HG03060 (cell line): ENCODE measurements around the gene MS4A10.

Experiments used
- ATAC-seq: cut with Tn5 transposase; IDR thresholded peaks from one replicate; pipeline ENCODE4 v1.9.1; 2021; ENCODE audit warnings: low read depth, moderate number of reproducible peaks; ENCODE audit not compliant: unreplicated experiment

Gene MS4A10

DNA sequence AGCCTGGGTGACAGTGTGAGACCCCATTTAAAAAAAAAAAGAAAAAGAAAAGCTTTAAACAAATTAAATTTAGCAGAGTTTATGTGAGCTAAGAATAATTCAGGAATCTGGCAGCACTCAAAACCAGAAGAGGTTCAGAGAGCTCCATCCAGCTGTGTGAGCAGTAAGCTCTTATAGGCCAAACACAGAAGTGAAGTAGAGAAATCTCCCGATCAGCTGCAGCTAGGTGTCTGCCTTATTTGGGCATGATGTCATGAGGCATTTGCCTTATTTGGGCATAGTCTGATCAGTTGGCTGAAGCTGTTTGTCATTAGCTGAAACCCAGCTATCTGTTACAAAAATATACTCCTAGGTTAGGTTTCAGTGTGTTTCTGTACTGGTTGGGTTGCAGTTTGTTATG, 20.3 kb upstream of the MS4A10 start:
- no peak for ATAC-seq

DNA sequence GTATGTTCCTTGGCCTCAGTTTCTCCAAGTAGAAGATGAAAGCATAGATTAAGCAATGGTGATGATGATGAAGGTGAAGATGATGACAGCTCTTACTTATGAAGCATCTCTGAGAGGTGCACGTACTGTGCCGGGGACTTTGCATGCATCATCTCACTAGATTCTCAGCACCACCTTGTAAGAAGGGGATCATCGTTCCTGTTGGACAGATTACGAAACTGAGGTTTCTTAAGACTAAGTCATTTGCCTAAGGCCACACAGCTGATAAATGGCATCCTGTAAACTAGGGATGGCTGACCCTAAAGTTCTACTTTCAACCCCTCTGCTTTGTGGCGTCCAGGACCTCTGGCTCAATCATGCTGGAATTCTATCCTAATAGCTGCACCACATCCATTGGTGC, 19.8 kb upstream of the MS4A10 start:
- no peak for ATAC-seq

DNA sequence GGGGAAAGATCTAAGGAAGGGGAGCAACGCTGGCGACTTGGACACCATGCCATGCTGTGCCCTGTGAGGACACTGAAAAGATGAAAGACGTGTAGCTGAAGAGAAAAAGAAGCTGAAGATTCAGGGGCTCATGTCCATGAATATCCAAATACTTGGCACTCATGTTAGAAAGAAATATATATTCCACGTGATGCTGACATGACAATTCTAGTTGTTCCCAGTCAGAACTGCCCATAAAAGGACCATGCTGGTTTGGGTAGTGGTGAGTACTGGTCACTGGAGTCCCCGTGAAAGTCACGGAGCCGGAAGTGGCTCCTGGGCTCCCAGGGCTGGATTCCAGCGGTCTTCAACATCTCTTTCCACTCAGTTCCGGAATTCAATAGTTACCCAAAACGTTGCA, 18.6 kb upstream of the MS4A10 start:
- ATAC-seq = no peak

DNA sequence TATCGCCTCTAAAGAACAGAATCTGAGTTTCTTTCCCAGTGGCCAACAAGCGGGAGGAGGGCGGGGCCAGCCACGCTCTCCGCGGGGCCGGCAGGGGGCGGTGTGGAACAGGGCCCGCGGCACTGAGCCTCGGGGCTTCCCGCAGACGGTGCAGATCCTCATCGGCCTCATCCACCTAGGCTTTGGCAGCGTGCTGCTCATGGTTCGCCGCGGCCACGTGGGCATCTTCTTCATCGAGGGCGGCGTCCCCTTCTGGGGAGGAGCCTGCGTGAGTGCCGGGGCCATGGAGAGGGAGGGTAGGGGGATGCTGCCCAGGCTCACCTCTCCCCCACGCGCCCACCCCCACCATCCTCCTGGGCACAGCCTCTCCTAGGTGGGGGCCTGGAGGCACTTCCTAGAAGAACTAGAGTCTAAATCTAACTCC, 17.7 kb upstream of the MS4A10 start:
- ATAC-seq = no peak

DNA sequence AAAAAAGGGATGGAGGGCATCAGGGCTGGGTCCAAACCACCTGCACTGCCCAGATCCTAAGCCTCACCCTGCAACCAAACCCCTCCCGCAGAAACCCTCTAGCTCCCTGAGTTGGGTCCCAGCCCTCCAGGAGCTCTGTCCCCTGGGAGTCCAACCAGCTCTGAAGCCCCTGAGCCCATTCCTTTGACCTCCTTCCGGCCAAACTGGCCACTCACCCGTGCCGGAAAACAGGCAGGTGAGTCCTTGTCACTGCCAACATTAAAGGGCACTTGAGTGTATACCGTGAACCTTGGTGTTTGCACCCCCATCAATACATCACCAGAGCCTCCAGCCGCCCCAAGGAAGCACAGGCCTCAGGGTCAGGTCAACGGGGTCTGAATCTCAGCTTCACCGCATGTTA, 16.9 kb upstream of the MS4A10 start:
- ATAC-seq = no peak

DNA sequence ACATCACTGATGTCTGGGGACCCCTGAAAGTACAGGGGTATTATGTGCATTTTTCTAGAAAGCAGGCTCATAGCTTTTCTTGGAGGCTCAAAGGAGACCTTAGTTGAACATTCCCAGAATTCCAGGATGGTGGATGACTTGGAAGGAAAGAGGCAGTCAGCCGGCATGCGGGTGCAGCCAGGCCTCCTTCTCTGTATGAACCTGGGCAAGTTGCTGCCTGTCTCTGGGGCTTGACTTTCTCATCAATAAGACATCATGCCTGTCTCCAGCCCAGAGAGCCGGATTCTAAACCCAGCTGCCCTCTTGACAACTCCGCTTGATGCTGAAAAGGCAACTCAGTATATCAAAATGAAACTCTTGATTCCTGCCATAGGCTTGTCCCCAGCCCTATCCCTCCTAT, 15.9 kb upstream of the MS4A10 start:
- no peak for ATAC-seq

DNA sequence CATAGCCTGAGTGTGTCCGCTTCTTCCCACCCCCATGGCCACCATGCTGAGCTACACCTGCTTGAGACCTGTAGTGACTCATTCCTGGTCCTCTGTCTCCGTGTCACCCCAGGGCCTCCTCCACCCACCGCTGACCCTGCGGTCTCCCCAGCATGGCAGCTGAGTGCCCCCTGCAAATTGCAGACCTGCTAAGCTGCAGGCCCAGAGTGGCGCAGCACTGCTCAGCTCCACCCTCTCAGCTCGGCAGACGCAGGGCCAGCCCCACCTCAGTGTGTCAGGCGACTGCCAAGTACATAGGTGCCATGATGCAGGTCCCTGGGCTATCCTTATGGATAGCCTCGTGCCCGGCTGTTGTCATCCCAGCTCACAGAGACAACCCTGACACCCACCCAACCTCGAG, 15.3 kb upstream of the MS4A10 start:
- no peak for ATAC-seq

DNA sequence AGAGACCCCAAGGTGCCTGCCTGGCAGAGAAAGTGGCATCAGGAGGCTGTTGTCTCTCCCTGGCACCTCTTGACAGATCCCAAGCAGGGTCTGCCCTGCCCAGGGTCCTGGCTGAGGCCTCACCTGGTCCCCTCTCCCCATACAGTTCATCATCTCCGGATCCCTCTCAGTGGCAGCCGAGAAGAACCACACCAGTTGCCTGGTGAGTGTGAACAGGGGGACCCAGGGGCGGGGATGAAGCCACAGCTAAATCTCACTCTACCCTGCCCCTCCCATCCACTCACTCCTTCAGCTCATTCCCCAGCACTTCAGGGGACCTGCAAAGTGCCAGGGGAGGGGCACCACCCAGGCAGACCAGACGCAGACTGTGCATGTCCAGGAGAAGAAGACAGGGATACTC, 14.0 kb upstream of the MS4A10 start:
- ATAC-seq = no peak

DNA sequence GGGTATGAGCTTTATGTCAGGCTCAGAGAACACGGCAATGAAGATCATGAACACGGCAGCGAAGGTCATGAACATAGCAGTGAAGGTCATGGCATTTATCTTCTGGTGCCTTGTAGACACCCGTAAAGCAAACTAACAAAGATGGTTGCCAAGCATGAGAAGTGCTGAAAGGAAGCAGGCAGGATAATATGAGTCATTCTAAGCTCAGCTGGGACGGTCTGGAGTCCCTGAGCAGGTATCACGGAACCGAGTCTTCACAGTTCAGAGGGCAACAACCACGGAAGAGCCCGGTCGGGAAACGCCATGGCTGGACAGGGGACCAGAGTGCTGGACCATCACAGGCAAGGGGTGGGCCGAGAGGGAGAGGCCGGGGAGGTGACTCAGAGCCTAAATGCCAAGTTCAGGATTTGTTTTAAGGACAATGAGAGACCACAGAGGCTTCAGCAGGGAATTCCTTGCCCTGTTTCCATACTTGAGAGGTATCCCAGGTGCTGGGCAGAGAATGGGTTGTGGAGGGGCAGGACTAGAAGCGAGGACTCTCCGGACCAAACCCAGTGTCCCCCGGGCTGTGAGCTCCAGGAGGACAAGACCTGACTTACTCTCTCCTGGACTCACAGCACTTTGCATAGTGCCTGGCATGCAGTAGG, 13.1 kb upstream of the MS4A10 start:
- no peak for ATAC-seq

DNA sequence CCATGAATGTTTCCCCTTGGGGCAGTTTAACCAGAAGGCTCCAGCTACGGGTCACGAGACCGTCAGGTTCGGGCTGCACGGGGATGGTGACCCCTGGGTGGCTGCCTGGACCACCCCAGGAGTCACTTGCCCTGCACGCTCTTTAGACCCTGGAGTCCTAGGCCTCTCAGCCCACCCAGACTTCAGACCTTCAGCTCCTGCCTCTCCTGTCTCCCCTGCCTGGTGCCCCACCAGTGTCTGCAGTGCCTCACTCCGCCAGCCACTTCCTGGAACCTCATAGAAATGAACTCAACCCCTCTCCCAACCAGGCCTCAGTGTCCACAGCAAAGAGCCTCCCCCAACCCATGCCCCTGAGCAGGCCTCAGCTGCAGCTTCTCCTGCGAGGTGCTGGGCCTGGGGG, 12.5 kb upstream of the MS4A10 start:
- ATAC-seq = no peak

DNA sequence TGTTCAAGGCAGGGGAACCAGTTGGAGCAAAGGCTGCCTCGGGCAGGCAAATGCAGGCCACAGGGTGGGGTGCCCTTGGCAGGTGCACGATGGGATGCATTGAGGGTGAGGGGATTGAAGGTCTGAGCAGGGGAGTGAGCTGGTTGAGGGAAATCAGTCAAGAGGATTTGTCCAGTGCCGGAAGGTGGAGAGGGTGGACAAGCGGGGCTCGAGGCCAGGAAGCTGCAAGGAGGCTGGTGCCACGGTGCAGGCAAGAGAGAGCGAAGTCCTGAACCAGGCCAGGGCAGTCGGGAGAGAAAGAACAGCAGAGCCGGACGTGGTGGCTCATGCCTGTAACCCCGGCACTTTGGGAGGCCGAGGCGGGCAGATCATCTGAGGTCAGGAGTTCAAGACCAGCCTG, 10.4 kb upstream of the MS4A10 start:
- no peak for ATAC-seq

DNA sequence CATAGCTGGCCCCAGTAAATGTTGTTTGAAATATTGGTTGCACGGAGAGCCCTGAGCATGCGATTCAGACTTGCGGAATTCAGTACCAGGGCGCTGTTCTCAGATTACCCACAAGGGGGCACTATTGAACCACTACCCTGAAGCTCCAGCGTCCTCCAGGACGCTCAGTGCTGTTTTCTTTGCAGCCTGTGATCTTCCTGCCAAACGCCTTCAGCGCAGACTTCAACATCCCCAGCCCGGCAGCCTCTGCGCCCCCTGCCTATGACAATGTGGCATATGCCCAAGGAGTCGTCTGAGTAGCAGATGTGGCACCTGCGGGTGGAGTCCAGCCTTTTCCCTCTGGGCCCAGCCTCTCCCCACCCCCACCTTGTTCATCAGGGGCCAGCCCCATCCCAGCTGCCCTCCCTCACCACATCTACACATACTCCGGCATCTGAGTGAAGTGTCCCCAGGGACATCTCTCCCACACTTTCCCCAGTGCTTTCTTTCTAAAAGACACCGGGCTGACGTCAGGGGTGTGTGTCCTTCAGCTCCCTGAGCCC, 9.6 kb upstream of the MS4A10 start:
- peak; percentile 79 for ATAC-seq

DNA sequence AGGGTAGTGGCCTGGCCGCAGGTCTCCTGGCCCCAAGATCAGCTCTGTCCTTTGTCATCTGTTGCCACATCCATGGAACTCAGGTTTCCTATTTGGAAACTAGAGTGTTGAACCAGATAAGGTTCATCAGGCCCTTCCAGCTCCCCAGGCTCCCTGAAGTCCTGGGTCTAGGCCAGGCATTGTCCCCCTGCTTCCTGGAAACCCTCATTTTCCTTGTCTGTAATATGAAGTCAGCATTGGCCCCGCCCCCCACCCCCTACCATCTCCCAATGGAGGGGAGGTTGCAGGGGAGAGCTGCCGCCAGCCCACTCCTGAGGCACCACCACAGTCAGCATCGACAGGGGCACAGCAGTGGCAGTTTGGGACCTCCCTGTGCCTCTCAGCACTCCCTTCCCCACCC, 9.0 kb upstream of the MS4A10 start:
- no peak for ATAC-seq

DNA sequence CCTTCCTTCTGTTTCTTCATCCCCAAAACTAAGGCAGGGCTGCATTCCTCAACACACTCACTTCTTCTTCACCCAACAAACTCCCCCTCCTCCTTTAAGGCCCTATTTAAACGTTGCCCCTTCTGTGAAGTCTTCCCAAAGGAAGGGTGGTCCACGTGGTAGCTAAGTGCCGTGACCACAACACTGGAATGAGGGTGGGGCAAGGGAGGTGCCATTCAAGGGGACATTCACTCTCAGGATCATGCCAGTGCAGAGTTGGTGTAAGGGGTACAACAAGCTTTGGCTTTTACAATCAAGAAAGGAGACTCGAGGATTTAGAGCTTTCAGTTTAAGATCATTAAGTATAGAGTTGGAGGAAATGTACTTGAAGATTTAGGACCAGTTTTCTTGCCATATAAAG, 8.0 kb upstream of the MS4A10 start:
- ATAC-seq = no peak

DNA sequence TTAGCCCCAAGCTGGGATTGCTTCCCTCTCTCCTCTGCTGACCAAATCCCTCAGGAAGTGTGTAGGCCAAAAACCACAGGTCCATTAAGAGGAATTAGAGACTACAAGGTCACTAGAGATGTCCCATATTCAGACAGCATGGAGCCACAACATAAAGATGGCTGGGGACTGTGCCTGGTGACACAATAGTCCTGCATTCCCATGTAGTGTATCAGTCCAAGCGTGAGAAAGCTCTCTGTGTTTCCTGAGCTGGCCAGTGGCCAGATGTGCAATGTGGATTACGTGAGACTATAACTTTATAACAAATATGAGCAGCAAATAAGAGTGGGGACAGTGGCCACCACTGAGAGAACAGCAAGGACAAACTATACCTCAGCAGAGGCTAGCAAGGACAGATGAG, 7.6 kb upstream of the MS4A10 start:
- no peak for ATAC-seq

DNA sequence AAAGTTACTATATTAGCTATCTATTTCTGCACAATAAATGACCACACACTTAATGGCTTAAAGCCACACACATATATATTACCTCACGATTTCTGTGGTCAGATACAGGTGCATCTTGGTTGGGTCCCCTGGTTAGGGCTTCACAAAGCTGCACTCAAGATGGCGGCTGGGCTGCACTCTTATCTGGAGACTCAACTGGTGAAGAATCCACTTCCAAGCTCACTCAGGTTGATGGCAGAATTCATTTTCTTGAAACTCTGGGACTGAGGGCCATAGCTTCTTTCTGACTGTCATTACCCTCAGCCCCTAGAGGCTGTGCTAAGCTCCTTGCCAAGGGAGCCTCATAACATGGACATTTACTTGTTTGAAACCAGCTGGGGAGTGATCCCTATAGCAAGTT, 5.1 kb upstream of the MS4A10 start:
- ATAC-seq = no peak

DNA sequence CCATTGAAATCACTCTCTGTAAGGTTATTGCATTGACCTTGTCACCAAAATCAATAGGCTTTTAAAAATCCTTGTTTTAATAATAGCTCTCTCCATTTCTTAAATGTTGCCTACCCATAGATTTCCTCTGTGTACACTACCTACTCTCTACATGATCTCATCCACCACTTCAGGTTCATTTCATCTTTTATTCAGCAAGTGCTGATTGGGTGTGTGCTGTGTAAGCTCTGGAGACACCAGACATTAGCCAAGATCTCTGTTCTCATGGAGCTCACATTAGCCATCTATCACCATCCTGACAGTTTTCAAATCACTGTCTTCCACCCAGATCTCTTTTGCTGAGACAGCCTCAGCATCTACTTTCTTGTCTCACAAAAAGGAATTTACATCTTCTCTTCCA, 4.4 kb upstream of the MS4A10 start:
- ATAC-seq = no peak

DNA sequence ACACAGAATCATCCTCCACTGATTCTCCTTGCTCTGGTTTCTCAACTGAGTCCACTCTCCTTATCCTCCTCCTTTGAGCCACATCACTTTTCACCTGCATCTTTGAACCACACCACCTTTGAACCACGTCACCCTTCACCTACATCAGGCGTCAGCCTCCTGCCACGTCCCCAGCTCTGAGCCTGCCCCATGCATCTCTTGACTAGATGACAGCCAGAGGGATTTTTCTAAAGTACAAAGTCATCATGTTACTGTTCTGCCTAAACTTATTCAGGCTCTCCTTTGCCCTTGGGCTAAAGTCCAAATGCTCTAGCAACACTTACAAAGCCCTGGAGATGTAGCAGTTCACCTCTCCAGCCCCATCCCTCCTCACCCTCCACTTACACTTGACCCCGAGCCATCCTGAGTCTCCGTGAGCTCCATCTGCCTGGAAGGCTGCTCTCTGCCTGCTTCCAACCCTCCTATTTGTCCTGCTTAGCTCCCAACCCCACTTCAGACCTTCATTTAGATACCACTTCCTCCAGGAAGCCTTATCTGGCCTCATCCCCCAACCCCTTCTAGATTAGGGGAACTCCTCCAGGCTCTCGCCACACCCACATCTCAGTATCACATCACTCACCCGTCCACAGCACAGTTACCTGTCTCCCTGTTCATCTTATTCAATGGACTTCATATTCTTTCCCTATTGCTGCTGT, 3.7 kb upstream of the MS4A10 start:
- ATAC-seq = no peak

DNA sequence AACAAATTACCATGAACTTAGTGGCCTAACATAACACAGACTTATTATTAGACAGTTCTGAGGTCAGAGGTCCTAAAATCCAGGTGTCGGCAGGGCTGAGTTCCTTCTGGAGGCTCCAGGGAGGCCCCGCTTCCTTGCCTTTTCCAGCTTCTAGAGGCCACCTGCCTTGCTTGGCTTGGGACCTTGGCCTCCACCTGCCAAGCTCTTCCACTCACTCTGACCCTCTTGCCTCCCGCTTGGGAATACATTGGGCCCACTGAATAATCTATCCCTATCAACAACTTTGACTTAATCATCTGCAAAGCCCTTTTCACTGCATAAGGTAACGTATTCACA, 3.2 kb upstream of the MS4A10 start:
- no peak for ATAC-seq

DNA sequence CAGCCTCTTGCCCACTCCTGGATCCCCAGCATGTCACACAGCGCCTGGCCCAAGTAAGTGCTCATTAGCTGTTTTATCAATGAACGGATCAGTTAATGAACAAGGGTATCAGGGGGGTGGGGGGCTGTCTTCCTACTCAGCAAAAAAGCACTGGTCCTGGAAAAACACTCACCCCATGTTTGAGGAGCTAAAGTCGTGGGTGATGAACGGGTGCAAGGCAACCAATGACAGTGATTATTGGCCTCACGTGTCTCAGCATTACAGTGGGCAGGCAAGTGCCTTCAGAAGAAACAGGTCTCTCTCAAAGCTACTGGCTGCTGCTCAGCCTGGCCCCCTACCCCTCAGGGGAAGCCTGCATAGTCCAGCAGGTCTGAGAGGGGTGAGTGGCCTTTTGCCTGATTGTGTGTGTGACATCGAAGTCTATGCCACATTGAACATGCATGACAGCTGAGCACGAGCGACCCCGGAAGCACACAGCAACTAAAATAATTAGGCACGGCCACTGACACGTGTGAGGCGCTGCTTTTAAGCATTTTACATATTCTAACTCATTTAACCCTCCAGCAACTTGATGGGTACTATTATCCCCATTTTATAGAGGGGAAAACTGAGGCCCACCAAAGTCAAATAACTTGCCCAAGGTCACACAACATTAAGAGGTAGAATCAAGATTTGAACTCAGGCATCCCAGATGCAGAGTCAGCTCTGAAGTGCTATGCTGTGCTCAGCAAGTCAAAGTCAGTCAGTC, 2.6 kb upstream of the MS4A10 start:
- no peak for ATAC-seq

DNA sequence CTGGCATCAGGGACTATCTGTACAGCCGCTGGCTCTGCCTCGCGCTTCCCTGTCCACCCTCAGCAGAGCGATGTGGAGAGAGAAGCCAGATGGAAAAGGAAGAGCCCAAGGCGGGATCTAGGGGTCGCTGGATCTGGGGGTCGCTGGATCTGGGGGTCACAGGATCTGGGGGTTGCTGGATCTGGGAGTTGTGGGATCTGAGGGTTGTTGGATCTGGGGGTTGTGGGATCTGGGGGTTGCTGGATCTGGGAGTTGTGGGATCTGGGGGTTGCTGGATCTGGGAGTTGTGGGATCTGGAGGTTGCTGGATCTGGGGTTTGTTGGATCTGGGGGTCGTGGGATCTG, 2.0 kb upstream of the MS4A10 start:
- no peak for ATAC-seq

DNA sequence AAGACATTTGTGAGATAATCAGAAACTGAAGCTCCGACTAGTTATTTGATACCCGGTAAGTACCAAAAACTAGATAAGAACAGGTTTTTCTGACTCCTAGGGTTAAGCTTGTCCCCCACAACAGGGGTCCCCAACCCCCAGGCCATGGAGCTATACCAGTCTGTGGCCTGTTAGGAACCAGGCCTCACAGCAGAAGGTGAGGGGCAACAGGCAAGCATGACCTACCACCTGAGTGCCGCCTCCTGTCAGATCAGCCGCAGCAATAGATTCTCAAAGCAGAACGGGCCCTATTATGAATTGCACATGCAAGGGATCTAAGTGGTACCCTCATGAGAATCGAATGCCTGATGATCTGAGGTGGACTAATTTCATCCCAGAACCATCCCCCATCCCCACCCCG, 1.2 kb upstream of the MS4A10 start:
- ATAC-seq = no peak
